Ammon's horn (tissue), 1 donor: Measurements from ENCODE around the gene ALKBH5.

ENCODE experiments used
- DNase-seq: peaks from one replicate; pipeline ENCODE4 v3.0.0-alpha.2; 2016; ENCODE audit warnings: low spot score

ALKBH5 gene

DNA sequence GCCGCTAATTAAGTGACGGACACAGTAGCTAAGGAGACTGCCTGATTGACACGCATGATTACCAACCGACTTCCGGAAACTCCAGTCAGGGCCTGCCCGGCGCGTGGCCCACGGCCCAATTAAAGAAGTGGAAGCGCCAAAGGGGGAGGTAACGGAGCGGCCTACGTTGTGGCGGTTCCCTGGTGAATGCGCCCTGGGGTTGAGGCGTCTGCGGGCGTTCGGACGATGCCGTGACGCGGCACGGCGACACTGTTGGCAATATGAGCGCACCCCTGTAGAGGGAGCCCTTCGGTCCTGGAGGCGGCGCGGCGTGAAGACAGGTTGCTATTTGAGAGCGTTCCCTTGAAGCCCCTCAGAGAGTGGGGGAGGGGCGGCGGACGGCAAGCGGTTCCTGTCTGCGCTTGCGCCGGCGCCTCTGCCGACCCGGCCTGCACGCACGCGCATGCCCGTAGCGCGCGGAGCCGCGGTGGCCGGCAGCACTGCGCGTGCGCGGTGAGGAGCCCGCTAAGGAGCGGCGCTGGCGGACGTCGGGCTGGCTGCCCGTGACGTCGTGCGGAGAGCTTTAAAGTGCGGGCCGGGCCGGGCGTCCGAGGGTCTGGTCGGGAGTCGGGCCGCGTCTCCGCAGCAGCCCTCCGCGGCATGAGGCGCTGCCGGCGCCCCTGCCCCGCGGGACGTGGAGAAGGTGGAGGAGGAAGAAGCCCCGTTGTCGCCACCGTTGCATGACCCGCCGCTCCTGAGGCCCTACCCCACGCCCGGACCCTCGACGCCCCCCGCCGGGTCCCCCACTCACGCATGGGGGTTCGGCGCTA lies at the start of gene ALKBH5:
TSS of gene ALKBH5 (plus strand) at position 495 of the 809 bp plus-strand sequence. CDS start 416 bp downstream, outside the sequence.
- peak; percentile 99 for DNase-seq

- DNase-seq, result no peak
Observed at GRCh38 chr17:18136357-18136756, 47.3 kb upstream of the ALKBH5 start.

DNA sequence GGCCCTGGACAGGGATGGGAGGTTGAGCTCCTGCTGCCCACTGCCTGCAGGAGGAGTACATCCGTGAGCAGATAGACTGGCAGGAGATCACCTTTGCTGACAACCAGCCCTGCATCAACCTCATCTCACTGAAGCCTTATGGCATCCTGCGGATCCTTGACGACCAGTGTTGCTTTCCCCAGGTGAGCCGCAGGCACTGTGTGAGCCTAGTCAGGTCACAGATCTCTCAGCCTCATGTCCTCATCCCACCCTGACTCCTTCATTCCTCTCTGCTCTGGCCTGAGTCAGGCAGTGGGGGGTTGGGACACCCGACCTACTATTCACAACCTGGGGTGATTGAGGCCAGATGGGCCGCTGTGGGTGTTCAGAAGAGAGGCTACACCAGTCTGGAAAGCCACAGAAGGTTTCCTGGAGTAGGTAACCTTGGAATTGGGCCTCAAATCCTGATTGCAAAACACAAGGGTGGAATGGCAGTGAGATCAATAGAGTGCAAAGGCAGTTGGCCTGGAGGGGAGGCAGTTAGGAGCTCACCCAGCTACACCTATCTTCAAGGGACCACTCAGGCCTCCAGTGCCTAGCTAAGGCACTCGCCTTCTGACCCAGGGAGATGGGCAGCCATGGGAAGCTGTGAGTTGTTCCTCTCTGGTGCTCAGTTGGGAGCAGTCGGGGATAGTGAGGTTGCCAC lies 45.4 kb upstream of the ALKBH5 start:
- no peak for DNase-seq

DNA sequence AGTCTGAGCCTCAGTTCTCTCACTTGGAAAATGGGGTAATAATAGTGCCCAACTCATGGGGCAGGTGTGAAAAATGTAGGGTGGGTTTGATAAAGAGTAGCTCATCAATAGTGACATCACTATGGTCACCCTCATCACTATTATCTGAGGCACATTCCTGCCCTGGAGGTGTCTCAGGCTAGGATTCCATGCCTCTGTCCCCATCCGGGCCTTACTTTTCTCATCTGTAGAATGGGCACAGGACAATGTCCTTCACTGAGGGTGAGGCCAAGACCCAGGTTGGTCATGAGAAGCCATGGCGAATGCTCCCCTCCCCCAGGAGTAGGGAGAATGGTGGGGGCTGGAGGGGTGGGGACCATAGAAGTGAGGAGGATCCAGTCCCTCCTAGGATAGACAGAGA lies 44.5 kb upstream of the ALKBH5 start:
- no peak for DNase-seq

DNA sequence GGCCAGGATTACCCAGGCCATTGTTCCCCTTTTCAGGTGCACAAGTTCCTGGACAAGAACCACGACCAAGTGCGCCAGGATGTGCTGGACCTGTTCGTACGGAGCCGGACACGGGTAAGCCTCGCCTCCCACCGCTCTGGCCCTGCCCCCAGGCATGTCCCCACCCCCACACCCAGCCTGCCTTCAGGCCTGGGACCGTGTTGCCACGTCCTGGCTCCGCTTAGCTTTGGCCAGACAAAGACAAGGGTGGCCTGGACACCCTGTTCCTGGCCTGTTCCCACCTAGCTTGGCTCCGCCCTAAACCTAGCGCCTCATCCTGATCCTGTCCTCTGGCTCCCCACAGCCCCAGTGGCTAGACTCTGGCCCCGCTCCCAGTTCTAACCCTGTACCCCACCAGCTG lies 44.1 kb upstream of the ALKBH5 start:
- DNase-seq, result no peak

GRCh38 chr17:18139949-18140348 lies 43.7 kb upstream of the ALKBH5 start:
- no peak for DNase-seq

GRCh38 chr17:18140648-18141047 lies 43.0 kb upstream of the ALKBH5 start:
- no peak for DNase-seq

DNA sequence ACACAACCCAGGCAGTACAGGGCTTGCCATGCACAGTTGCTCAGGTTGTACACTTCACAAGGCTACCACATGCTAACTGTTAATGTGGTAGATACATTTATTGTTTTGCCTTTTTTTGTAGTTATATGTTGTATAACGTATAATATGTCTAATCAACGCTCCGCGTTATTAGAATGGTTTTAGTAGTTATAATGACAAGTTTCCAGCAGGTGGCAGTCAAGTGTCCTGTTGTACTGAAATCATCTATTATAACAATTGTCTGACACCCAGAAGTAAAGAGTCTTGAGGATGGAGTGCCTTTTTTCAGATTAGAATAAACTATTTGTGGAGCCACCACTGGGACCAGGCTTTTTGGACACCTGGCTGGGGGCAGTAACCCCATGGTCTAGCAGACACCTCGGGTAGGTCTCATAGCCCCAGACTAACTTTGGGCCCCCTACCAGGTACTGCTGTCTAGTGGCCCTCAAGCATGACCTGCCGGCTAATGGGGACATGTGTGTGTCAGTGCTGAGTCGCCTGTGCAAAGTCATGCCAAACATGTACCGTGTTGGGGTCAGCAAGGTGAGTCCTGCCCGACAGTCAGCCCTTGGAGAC lies 42.3 kb upstream of the ALKBH5 start:
- peak; percentile 70 for DNase-seq

DNA sequence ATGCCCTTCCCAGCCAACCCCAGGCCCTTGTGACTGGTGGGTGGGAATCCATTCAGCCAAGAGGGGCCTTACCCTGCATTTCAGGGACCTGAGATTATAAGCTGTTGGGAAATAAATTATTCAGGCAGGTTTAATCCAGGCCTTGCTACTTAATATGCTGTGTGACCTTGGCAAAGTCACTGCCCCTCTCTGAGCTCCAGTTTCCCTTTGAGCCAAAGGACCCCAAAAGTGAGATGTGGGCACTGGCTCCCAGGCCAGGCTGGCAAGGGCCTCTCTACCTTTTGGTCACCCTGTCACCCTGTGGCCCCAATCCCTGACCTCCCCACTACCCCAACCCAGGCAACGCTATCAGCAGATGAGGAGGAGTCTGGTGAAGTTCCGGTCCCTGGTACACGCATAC lies 41.2 kb upstream of the ALKBH5 start:
- DNase-seq, result no peak

DNA sequence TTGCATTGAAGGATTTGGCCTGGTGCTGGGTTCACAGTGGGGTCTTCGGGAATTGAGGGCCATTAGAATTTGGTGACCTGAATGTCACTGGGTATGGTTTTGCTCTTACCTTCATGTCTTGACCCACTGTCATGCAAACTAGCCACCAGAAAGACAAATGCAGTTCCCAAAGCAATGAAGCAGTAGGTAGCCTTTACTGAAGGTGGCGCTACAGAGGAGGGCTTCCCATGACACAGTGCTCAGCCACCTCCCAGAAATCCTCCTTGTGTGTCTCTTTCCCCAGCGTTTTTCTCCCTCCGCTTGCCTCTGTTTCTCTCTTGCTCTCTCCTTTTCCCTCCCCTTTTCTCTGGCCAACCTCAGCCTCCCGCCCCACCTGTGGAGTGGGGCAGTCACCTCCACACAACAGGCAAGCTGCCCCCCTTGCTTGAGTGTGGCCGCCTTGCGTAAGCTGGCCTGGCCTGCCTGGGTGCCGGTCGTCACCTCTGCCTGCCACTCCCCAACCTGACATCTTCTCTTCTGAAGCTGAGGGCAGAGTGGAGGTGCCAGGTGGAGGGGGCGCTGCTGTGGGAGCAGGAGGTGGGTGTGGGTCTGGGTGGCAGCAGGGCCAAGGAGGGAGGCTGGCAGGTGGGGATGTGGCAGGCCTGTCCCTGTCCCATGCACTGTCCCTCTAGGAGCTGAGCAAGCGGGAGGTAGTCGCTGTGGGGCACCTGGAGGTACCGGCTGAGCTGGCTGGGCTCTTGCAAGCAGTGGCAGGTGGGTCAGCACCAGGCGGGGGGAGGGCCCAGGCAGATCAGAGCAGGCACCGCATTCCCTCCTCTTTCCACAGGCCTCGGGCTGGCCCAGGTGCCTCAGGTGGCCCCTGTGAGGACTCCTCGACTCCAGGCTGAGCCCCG lies 40.3 kb upstream of the ALKBH5 start:
- no peak for DNase-seq

DNA sequence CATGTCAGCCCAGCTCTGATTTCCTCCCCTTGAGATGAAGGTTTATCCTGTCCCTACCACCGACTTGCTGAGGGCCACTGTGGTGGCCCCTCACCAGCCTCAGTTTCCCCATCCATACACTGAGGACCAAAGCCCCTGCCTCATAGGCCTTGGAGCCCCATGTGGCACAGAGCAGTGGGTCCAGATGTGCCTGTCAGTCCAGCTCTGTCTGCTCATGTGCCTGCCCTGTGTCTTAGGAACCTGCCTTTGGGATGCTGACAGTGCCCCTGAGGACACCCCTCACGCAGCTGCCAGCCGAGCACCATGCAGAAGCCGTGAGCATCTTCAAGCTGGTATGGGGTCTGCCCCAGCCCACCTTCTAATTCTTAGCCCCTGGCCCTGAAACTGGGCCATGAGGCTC lies 39.4 kb upstream of the ALKBH5 start:
- DNase-seq, result no peak

- no peak for DNase-seq
Observed at GRCh38 chr17:18144855-18145254, 38.8 kb upstream of the ALKBH5 start.

- DNase-seq, result no peak
Observed at GRCh38 chr17:18145811-18146210, 37.8 kb upstream of the ALKBH5 start.

DNA sequence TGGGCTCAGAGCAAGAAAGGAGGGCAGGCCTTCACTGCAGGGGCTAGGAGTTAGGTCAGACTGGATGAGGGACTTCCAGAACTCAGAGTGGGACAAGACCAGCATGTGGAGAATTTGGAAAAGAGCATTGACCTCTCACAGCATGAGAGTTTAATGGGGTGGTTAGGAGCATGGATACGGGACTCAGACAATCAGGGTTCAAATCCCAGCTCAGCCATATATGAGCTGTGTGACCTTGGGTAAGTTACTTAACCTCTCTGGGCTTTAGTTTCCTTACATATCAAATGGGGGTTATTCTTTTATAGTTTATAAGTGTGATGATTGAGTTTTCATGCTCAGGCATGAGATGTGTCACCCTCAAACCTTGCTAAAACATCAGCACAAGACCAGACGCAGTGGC lies 37.4 kb upstream of the ALKBH5 start:
- no peak for DNase-seq

GRCh38 chr17:18146980-18147379 lies 36.6 kb upstream of the ALKBH5 start:
- DNase-seq, result no peak

DNA sequence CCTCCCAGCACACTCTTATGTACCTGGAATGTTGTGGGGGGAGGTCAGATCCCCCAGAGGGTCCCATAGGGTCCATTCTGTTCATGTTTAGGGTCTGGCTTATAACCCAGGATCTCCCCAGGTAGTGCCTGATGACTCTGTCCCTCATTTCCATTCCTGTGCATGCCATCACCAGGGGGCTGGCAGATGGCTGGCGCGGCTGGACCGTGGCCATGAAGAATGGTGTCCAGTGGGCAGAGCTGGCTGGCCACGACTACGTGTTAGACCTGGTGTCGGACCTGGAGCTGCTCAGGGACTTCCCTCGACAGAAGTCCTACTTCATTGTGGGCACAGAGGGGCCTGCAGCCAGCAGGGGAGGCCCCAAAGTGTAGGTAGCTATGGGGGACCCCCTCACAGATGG lies 35.0 kb upstream of the ALKBH5 start:
- DNase-seq, result no peak

DNA sequence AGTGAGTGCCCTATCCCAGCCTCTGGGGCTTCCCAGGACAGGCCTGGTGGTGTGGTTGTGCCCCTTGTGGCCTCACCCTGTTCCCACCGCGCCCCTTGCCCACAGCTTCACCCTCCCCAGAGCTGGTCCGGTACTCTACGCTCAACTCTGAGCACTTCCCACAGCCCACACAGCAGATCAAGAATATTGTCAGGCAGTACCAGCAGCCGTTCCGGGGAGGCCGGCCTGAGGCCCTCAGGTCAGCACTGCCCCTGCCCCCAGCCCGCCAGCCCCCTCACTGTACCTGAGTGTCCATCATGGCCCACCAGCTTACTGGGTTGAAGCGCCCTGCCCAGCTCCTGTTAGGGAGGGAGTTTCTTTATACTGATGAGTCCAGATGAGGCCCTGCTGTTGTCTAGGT lies 32.3 kb upstream of the ALKBH5 start:
- no peak for DNase-seq

GRCh38 chr17:18155179-18155578 lies 28.4 kb upstream of the ALKBH5 start:
- DNase-seq, result no peak

GRCh38 chr17:18156171-18156975 lies 27.3 kb upstream of the ALKBH5 start:
- DNase-seq, result no peak

- DNase-seq, result no peak
Observed at GRCh38 chr17:18156976-18157280, 26.7 kb upstream of the ALKBH5 start.

DNA sequence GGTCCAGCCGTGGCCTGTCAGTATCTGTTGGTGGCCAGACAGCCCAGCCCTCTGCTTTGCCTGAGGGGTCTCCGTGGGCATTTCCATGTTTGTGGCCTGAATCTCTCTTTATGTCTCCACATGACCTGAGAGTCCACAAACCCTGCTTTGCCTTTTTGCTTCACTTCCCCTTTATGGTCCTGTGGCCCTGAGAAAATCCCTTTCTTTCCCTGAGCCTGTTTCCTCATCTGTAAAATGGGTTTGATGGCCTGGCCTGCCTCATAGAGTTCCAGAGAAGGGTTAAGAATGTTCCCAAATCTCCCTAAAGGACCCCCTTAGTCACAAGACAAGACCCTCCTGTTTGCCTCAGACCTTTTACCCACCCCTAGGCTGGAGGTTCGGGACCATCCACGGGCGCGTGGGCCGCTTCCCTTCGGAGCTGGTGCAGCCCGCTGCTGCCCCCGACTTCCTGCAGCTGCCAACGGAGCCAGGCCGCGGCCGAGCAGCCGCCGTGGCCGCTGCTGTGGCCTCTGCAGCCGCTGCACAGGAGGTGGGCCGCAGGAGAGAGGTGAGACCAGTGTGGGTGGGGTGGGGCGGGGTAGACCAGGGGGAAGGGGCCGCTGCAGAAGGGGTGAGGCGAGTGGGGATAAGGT lies 26.2 kb upstream of the ALKBH5 start:
- DNase-seq, result no peak
